Central memory CD8-positive, alpha-beta T cell (primary cell): ENCODE data around the gene ENG.

Experiments used
- ATAC-seq: fragments of 150-1000 bp; cut with Tn5 transposase; replicated peaks from 2 replicates; pipeline ENCODE4 v1.10.0; 2022; ENCODE audit warnings: mild to moderate bottlenecking, moderate FRiP score, moderate number of reproducible peaks; ENCODE audit not compliant: poor library complexity, severe bottlenecking; ENCODE audit errors: extremely low read depth
- DNase-seq, 2 donors: peaks; one replicate each; pipeline ENCODE4 v3.0.0; 2021; ENCODE audit warnings: low spot score in 2 of 2
- H3K27ac Mint-ChIP-seq: one replicate; pipeline ENCODE4 v1.8.0; 2022; ENCODE audit warnings: low read depth, mild to moderate bottlenecking, moderate library complexity, mixed read lengths
- H3K27me3 Mint-ChIP-seq: one replicate; pipeline ENCODE4 v1.8.0; 2022; ENCODE audit warnings: mixed read lengths
- H3K36me3 Mint-ChIP-seq: one replicate; pipeline ENCODE4 v1.8.0; 2022; ENCODE audit warnings: mild to moderate bottlenecking, moderate library complexity, mixed read lengths; ENCODE audit not compliant: insufficient read depth
- H3K4me1 Mint-ChIP-seq: one replicate; pipeline ENCODE4 v1.8.0; 2022; ENCODE audit warnings: mixed read lengths
- H3K4me3 Mint-ChIP-seq: one replicate; pipeline ENCODE4 v1.8.0; 2022; ENCODE audit warnings: mild to moderate bottlenecking, moderate library complexity, mixed read lengths
- H3K9me3 Mint-ChIP-seq: one replicate; pipeline ENCODE4 v1.8.0; 2022; ENCODE audit warnings: mixed read lengths

Gene ENG

DNA sequence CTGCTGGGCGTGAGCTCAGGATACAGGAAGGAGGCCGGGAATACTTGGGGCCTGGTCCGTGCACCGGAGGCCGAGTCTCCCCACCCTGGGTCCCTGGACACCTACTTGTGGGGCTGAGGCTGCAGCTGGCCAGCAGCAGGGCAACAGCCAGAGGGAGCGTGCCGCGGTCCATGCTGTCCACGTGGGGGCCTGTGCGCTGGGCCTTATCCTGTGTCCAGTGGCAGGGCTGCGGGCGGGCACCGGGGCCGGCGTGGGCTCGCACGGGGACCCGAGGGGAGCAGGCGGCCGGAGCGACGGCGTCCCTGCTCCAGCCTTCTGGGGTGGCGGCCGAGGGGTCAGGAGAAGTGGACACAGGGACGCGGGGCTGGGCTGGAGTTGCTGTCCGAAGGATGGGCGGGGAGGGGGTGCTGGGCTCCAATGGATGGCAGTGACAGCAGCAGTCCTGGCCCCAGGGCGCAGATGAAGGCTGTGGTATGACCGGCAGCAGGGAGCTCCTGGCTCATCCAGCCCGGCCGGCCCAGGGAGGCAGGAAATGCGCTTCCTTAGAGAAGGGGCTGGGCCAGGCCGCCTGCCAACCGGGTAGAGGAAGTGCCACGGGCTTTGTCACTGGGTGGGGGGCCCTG lies at the start of gene ENG:
TSS of gene ENG (minus strand) at position 475 of the 623 bp plus-strand sequence. CDS start at position 172, 303 bp downstream.
- Mint-ChIP-seq H3K27ac (peak within 1 kb of the TSS; percentile 95), H3K4me3 (peak within 1 kb of the TSS; percentile 95), H3K36me3 (peaks cover 4% of the 10 kb centered on the region), H3K4me1 (peaks cover 25% of the 10 kb centered on the region), H3K27me3 (no peaks in the 10 kb centered on the region), H3K9me3 (peaks cover 4% of the 10 kb centered on the region)
- ATAC-seq (peak; percentile 57), DNase-seq (no peak)

DNA sequence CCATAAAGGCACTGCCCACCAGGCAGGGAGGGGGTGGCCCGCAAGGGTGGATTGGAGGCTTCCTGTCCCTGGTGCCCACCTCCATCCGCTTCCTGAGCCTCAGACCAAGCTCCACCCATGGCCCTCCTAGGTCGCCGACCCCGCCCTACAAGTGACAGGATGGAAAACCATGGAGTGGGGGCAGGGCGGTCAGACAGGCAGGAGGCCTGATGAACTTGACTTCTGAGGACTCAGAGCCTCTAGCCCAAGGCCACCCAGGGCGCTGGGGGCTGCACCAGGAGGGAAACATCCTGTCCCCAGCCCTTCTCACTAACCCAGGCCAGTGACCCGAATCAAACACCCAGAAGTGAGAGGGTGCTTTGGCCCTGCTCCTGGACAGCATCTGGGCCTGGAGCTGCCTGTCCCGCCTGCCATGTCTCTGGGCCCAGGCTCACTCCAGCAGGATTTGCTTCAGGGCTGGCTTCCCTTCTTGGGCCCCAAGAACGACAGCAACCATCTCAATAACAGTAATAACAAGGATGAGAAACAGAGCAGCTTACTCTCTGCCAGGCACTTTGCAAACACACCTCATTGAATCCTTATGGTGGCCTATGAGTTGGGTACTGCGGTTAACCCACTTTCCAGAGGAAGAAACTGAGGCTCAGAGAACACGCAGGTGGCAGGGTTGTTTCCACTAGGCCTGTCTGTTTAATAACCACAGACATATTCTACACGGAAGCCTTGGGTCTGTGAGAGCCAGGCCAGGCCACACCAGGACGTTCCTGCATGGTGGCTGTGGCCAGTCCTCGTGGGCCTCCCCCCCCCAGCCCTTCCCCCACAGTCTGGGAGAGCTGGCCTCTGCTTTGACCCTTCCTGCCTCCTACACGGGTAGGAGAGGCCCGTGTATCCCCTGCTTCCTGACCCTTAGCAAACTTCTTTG lies 49.4 kb upstream of the ENG start:
- Mint-ChIP-seq H3K4me1 (peaks cover 34% of the 10 kb centered on the region), H3K27me3 (no peaks in the 10 kb centered on the region), H3K4me3 (peak overlapping the region; percentile 94), H3K36me3 (peaks cover 38% of the 10 kb centered on the region), H3K9me3 (no peaks in the 10 kb centered on the region), H3K27ac (peak overlapping the region; percentile 100)
- DNase-seq (peak in 1 of 2 donors; percentile 41), ATAC-seq (no peak)

DNA sequence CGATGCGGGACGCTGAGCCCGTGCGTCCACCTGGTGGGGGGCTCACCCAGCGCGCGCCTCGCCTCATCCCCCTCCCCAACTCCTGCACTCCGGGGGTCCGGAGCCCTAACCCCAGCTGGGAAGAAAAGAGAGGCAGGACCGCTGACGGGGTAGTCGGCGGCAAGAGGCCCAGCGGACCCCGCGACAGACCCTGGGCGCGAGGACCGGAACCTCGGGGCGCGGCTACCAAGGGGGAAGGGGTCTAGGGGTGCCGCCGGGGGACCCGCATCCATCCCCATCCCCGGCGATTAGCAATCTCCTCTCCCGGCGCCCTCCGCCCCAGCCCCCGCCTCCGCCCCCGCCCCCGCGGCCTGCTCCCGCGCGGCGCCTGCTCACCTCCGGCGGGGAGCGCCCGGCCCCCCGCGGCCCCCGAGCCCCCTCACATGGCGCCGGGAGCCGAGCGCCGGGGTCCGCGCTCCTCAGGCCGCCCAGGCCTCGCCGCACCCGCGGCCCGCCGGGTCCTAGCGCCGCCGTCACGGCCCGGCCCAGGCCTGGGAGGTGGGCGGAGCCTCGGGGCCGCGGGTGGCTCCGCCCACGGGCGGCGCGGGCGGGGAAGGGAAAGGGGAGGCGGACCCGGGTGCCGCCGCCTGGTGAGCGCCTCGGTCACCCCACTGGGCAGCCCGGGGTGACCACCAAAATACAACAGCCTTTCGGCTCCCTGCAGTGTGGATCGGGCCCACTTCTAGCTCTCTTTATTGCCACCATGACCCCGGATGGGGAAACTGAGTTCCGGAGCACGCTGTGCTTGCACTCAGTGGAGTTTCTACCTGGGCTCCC lies 44.9 kb upstream of the ENG start, which contains the start of gene ST6GALNAC6:
TSS of gene ST6GALNAC6 (minus strand) at position 476 of the 816 bp plus-strand sequence. CDS start 1,622 bp downstream, outside the sequence.
- H3K9me3 Mint-ChIP-seq, result no peaks in the 10 kb centered on the region

DNA sequence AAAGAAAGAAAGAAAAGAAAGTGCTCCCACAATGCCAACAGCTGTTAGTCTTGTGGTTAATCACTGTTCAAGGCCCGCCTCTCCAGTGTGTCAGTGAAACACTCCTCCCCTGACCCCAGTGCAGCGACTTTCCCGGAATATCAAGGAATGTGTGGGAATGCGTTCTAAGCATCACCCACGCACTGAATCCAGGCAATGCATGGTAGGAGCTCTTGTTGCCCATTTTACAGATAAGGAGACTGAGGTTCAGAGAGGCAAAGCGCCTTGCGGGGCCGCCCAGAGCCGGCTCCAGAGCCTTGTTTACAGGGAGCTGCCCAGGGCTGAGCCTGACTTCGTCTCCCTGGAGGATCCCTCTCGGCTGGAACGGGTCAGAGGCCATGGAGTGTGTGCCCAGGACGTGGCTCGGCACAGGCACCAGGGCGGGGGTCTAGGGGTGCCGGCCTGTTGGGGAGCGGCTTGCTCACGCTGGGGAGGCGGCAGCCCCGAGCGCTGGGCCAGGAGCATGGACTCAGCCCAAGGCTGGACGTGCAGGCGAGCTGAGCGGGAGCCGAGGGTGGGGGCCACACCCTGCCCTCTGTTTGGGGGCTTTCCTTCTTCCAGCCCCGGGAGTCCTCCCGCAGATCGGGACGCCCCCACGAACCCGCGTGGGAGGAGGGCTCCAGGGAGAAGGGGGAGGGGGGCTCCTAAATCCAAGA lies 44.1 kb upstream of the ENG start:
- DNase-seq, result no peak
- H3K36me3 Mint-ChIP-seq, result peaks cover 35% of the 10 kb centered on the region
- ATAC-seq, result no peak
- H3K27me3 Mint-ChIP-seq, result no peaks in the 10 kb centered on the region
- no peaks in the 10 kb centered on the region for H3K9me3 Mint-ChIP-seq
- peak overlapping the region; percentile 82 for H3K27ac Mint-ChIP-seq
- peak overlapping the region; percentile 91 for H3K4me3 Mint-ChIP-seq
- peaks cover 30% of the 10 kb centered on the region for H3K4me1 Mint-ChIP-seq

More for the DNA sequence above, 44.9 kb upstream of the ENG start, which contains the start of gene ST6GALNAC6:
- Mint-ChIP-seq H3K27me3 (no peaks in the 10 kb centered on the region), H3K27ac (peak within 1 kb of the TSS; percentile 86), H3K4me3 (peak within 1 kb of the TSS; percentile 91), H3K4me1 (peaks cover 30% of the 10 kb centered on the region), H3K36me3 (peaks cover 33% of the 10 kb centered on the region)
- DNase-seq (peak in 1 of 2 donors; percentile 35), ATAC-seq (peak; percentile 75)

DNA sequence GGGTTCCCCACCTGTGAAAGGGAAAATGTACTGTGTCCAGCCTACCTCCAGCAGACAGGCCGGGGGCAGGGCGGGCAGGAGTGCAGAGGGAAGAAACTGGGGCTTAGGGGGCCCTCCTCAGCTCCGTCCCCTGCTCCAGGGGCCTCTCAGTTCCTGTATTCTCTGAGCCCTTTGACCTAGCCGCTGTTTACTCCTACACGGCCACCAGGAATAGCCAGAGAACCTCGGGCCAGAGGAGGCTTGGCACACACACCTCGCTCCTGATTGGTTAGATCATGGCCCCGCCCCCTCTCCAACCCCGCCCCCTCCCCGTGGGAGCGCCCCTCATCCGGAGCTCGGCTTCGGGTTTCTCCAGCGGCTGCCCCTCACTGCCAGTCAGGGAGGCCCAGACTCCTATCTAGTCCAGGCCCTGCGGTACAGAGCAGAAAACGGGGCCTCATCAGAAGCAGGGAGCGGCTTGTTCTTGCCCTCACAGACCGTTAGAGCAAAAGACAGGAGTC lies 42.8 kb upstream of the ENG start:
- peak overlapping the region; percentile 72 for H3K27ac Mint-ChIP-seq
- no peaks in the 10 kb centered on the region for H3K27me3 Mint-ChIP-seq
- no peaks in the 10 kb centered on the region for H3K9me3 Mint-ChIP-seq
- peaks cover 44% of the 10 kb centered on the region for H3K36me3 Mint-ChIP-seq
- DNase-seq, result no peak
- ATAC-seq, result peak; percentile 15
- H3K4me3 Mint-ChIP-seq, result peak overlapping the region; percentile 91
- peaks cover 37% of the 10 kb centered on the region for H3K4me1 Mint-ChIP-seq

DNA sequence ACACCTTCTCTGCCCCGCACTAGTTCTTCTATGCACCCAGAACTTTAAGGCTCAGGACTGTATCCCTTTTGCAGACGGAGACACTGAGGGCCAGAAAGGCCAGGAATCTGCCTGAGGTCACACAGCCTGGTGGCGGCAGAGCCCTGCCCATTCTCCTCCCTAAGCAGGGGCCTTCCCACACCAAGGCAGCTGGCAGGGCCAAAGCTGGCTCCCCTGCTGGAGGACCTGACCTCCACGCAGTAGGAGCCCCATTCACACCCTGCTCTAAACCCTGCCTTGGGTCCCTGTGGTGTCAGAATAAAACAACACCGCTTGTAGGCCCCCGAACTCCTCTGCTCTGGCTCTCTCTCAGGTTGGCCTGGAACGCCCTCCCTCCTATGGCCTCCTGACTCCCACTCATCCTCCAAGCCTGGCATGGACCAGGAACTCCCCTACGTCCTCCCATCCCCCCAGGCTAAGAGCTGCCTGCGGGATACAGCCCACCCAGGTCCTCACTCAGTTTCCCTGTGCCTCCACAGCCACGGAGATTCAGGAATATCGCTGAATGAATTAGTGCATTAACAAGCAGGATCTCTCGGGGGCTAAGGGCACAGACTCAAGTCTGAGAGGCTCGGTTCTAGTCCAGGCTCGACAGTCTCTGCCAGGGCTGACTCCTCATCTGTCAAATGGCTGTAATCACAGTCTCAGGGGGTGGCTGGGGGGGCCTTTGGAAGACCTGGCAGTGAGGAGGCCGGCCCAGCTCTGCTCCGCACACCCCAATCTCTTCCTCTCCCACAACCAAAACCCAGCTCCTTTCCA lies 42.1 kb upstream of the ENG start:
- DNase-seq (no peak), ATAC-seq (no peak)
- Mint-ChIP-seq H3K36me3 (peaks cover 40% of the 10 kb centered on the region), H3K9me3 (no peaks in the 10 kb centered on the region), H3K27me3 (no peaks in the 10 kb centered on the region), H3K4me3 (peak overlapping the region; percentile 91), H3K4me1 (peaks cover 39% of the 10 kb centered on the region), H3K27ac (no peak overlapping the region)

GRCh38 chr9:127895811-127896210 lies 41.4 kb upstream of the ENG start:
- no peak for ATAC-seq
- Mint-ChIP-seq H3K4me3 (no peak overlapping the region), H3K27me3 (no peaks in the 10 kb centered on the region), H3K36me3 (peaks cover 43% of the 10 kb centered on the region), H3K4me1 (peaks cover 41% of the 10 kb centered on the region), H3K27ac (no peak overlapping the region), H3K9me3 (no peaks in the 10 kb centered on the region)
- DNase-seq, result no peak

GRCh38 chr9:127893392-127893791 lies 38.9 kb upstream of the ENG start:
- no peak for DNase-seq
- H3K36me3 Mint-ChIP-seq, result peaks cover 56% of the 10 kb centered on the region
- H3K27me3 Mint-ChIP-seq, result no peaks in the 10 kb centered on the region
- H3K9me3 Mint-ChIP-seq, result no peaks in the 10 kb centered on the region
- H3K27ac Mint-ChIP-seq, result no peak overlapping the region
- H3K4me3 Mint-ChIP-seq, result no peak overlapping the region
- H3K4me1 Mint-ChIP-seq, result peaks cover 35% of the 10 kb centered on the region
- no peak for ATAC-seq

GRCh38 chr9:127892831-127893230 lies 38.4 kb upstream of the ENG start:
- Mint-ChIP-seq H3K4me1 (peaks cover 34% of the 10 kb centered on the region), H3K4me3 (no peak overlapping the region), H3K36me3 (peaks cover 59% of the 10 kb centered on the region), H3K27me3 (no peaks in the 10 kb centered on the region), H3K27ac (peak overlapping the region; percentile 52), H3K9me3 (no peaks in the 10 kb centered on the region)
- ATAC-seq (no peak), DNase-seq (no peak)

GRCh38 chr9:127890053-127890452 lies 35.6 kb upstream of the ENG start:
- Mint-ChIP-seq H3K36me3 (peaks cover 61% of the 10 kb centered on the region), H3K4me3 (no peak overlapping the region), H3K27me3 (no peaks in the 10 kb centered on the region), H3K4me1 (peaks cover 38% of the 10 kb centered on the region), H3K9me3 (no peaks in the 10 kb centered on the region), H3K27ac (no peak overlapping the region)
- DNase-seq (no peak), ATAC-seq (no peak)

GRCh38 chr9:127887792-127888191 lies 33.3 kb upstream of the ENG start:
- Mint-ChIP-seq H3K4me3 (no peak overlapping the region), H3K27me3 (no peaks in the 10 kb centered on the region), H3K36me3 (peaks cover 53% of the 10 kb centered on the region), H3K9me3 (no peaks in the 10 kb centered on the region), H3K27ac (peak overlapping the region; percentile 38), H3K4me1 (peaks cover 38% of the 10 kb centered on the region)
- no peak for ATAC-seq
- no peak for DNase-seq
